Lung (tissue), 12 donors: ENCODE results near the gene DOCK11. TPM values are rescaled to one million over a fixed set of nuclear protein-coding genes. Genes with fewer than 3 reads are reported as not detected.

Experiments used
- ATAC-seq: fragments of 200-7000 bp; cut with Tn5 transposase; one replicate; pipeline ENCODE4 v1.9.1; 2020; ENCODE audit warnings: moderate number of reproducible peaks; ENCODE audit not compliant: insufficient read depth, low FRiP score
- DNase-seq, 3 donors: peaks; one replicate each; pipeline ENCODE4 v3.0.0-alpha.2; 2013 to 2017
- H3K27ac ChIP-seq, 2 donors: one replicate each; pipeline ENCODE4 v1.5.1; 2013; ENCODE audit warnings: mild to moderate bottlenecking in 2 of 2, moderate library complexity in 2 of 2, control low read depth in 1 of 2, inconsistent platforms in 1 of 2, low read depth in 1 of 2, low read length in 1 of 2
- H3K27me3 ChIP-seq, 3 donors: one replicate each; pipeline ENCODE4 v1.5.1; 2013; ENCODE audit warnings: low read length in 2 of 3; ENCODE audit not compliant: control insufficient read depth in 3 of 3, insufficient read depth in 3 of 3
- H3K36me3 ChIP-seq, 4 donors: one replicate each; pipeline ENCODE4 v1.5.1; 2013; ENCODE audit warnings: low read length in 4 of 4, mild to moderate bottlenecking in 1 of 4, moderate library complexity in 1 of 4; ENCODE audit not compliant: control insufficient read depth in 4 of 4, insufficient read depth in 4 of 4
- H3K4me1 ChIP-seq, 5 donors: one replicate each; pipeline ENCODE4 v1.5.1; 2013; ENCODE audit warnings: low read length in 5 of 5, mild to moderate bottlenecking in 2 of 5, moderate library complexity in 1 of 5; ENCODE audit not compliant: control insufficient read depth in 5 of 5, insufficient read depth in 5 of 5
- H3K4me3 ChIP-seq: one replicate; pipeline ENCODE4 v1.5.1; 2013; ENCODE audit warnings: mild to moderate bottlenecking, control low read depth, moderate library complexity
- H3K9ac ChIP-seq, 2 donors: one replicate each; pipeline ENCODE4 v1.5.1; 2013; ENCODE audit warnings: low read length in 2 of 2, control low read depth in 1 of 2; ENCODE audit not compliant: insufficient read depth in 1 of 2
- H3K9me3 ChIP-seq, 4 donors: one replicate each; pipeline ENCODE4 v1.5.1; 2013; ENCODE audit warnings: low read length in 3 of 4, mild to moderate bottlenecking in 1 of 4, moderate library complexity in 1 of 4; ENCODE audit not compliant: control insufficient read depth in 4 of 4, insufficient read depth in 3 of 4
- WGBS, 2 donors: extraction: QIAGEN DNeasy Blood & Tissue Kit; methylation state at CpG; one replicate each; pipeline ENCODE4 v1.1.7; 2013; 5-methylcytosine and 5-hydroxymethylcytosine counted together
- polyA plus RNA-seq, 2 donors: library from polyadenylated mRNA; stranded (reverse); fragments of 200-250 nt; gene quantifications; one replicate each; pipeline ENCODE4 v1.2.1, GENCODE V29; 2013
- total RNA-seq, 2 donors: library from RNA; depleted of rRNA in 1 of 2; stranded (reverse); fragments of >200 nt in 1 of 2; gene quantifications; one replicate each; pipeline ENCODE4 v1.2.1, GENCODE V29; 2014 to 2021
- TF ChIP-seq, protein P1 (sequence below): IDR thresholded peaks from 2 replicates; pipeline ENCODE4 v1.5.1; 2012; ENCODE audit warnings: mild to moderate bottlenecking; ENCODE audit errors: control extremely low read depth, extremely low read depth
- donor health status: control.
- donor health status: control.
- donor health status: Bipolar disorder and iron deficiency.
- donor health status: healthy.
- donor health status: DM: yes; HTN: yes; CAD: no.

DOCK11 gene
- total and polyA plus RNA-seq, 4 donors: 16.0 to 32.0 (median 23.6) TPM

DNA sequence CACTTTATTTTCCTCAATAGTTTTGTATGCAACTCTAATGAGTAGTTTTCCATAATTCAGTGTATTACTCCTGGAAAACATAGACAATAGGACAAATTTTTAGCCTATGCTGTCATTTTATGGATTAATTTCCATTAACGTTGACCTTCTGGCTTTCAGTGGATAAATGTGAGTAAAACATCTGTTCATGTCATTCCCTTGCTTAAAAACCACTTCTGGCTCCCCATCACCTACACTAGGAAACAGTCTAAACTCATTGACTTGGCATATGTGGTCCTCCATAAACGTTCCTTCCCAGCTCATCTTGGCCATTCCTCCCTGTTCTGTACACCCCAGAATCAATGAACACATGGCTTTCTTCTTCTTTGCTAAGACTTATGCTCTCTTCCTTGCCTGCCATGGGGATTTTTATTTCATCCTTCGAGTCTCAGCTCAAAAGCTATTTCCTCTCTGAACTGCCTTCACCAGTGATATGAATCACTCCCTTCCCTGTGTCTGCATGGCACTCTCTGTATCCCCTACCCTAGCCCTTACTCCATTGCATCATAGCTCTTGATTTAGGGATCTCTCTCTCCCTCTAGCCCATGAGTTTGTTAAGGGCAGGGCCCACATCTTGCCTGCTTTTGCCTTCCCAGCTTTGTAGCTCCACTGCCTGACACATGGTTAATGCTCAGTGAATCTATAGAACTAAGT lies 34.8 kb downstream of the DOCK11 start:
- Histone ChIP-seq H3K27ac (no peak overlapping the region), H3K4me1 (peaks cover 0 to 3% (median 0%) of the 10 kb centered on the region in 5 donors), H3K9me3 (no peaks in the 10 kb centered on the region), H3K9ac (no peak overlapping the region), H3K36me3 (no peaks in the 10 kb centered on the region), H3K27me3 (no peaks in the 10 kb centered on the region), H3K4me3 (no peak overlapping the region)
- WGBS, 2 donors: 37 to 59% methylated on average over 3 of the region's 3 CpGs
- TF ChIP-seq, protein P1, sequence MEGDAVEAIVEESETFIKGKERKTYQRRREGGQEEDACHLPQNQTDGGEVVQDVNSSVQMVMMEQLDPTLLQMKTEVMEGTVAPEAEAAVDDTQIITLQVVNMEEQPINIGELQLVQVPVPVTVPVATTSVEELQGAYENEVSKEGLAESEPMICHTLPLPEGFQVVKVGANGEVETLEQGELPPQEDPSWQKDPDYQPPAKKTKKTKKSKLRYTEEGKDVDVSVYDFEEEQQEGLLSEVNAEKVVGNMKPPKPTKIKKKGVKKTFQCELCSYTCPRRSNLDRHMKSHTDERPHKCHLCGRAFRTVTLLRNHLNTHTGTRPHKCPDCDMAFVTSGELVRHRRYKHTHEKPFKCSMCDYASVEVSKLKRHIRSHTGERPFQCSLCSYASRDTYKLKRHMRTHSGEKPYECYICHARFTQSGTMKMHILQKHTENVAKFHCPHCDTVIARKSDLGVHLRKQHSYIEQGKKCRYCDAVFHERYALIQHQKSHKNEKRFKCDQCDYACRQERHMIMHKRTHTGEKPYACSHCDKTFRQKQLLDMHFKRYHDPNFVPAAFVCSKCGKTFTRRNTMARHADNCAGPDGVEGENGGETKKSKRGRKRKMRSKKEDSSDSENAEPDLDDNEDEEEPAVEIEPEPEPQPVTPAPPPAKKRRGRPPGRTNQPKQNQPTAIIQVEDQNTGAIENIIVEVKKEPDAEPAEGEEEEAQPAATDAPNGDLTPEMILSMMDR: no peak
- ATAC-seq: no peak
- DNase-seq: no peak

DNA sequence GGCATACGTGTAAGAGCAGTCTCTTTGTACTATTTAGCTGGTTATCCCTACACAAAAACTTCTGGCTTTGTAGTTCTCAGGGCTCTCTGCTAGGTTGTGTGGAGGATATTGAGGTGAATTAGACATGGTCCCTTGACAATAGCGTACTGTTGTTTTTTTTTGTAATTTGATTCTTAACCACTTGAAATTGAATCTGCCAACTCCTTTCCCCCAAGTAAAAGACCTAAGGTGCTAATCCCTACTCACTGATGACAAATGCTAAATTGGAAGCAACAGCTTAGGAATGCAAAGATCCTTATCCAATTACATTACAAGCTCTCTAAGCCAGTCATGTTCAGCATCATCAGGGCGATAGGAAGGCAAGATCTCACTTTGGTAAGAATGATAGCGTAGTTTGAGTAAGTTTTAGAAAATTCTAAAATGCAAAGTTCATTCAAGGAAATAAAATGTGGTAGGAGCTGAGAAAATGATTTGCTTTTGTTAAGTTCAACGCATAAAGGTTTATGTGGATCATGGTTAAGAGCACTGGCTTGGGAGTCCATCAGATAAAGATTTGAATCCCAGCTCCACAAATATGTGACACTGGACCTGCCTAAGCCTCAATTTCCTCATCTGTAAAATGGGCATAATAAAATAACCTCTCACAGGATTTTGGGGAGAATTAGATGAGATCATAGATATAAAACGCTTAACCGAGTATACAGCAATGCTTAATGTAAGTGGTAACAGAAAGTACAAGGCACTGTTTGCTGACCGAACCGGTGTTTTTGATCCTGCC lies 39.3 kb downstream of the DOCK11 start:
- 84 to 95% methylated on average over 9 of the region's 9 CpGs for WGBS, 2 donors
- Histone ChIP-seq H3K9me3 (no peaks in the 10 kb centered on the region), H3K4me1 (no peaks in the 10 kb centered on the region), H3K27me3 (no peaks in the 10 kb centered on the region), H3K9ac (no peak overlapping the region), H3K36me3 (no peaks in the 10 kb centered on the region), H3K27ac (no peak overlapping the region), H3K4me3 (no peak overlapping the region)
- TF ChIP-seq, protein P1: no peak
- ATAC-seq: no peak
- no peak for DNase-seq

DNA sequence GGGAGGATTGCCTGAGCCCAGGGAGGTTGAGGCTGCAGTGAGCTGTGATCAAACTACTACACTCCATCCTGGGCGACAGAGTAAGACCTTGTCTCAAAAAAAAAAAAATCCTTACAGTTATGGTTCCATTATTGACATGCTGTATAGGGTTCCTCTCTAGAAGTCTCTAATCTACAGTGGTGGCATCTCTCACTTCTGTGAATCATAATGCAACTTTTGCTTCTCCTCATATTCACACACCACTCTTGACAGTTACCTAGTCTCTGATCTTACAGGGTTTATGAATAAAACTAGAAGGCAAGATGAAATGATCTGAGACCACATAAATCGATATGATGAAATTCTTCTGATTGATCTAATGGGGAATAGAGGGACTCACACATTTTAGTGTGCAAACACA lies 40.6 kb downstream of the DOCK11 start:
- no peak overlapping the region for H3K4me3 ChIP-seq
- DNase-seq: no peak

More for the DNA sequence above, 40.6 kb downstream of the DOCK11 start:
- Histone ChIP-seq H3K36me3 (no peaks in the 10 kb centered on the region), H3K9ac (no peak overlapping the region), H3K27ac (no peak overlapping the region), H3K4me1 (no peaks in the 10 kb centered on the region), H3K9me3 (no peaks in the 10 kb centered on the region), H3K27me3 (no peaks in the 10 kb centered on the region)
- ATAC-seq: no peak
- TF ChIP-seq, protein P1: no peak
- 64 to 95% methylated on average over 2 of the region's 2 CpGs for WGBS, 2 donors
